GM23248 (cell line): ENCODE results near the gene ZHX3. TPM values are rescaled to one million over a fixed set of nuclear protein-coding genes. Genes with fewer than 3 reads are reported as not detected.
A peak's percentile ranks its signal among the peaks of the same experiment; 100 is the strongest.

Experiments
- DNase-seq: peaks from one replicate; pipeline ENCODE4 v3.0.0-alpha.2; 2015
- H2AFZ ChIP-seq: fragments of 200-600 bp; sonication (generic); 2 replicates; pipeline ENCODE4 v1.6.1; 2016; ENCODE audit warnings: antibody characterized with exemption
- H3F3A ChIP-seq: fragments of 200-600 bp; sonication (generic); 2 replicates; pipeline ENCODE4 v1.6.1; 2016; ENCODE audit warnings: mild to moderate bottlenecking, antibody characterized with exemption, mixed run types; ENCODE audit not compliant: insufficient read depth
- H3K27ac ChIP-seq: fragments of 200-600 bp; sonication (generic); 2 replicates; pipeline ENCODE4 v1.5.1; 2016; ENCODE audit warnings: mild to moderate bottlenecking
- H3K27me3 ChIP-seq: fragments of 200-600 bp; sonication (generic); replicated peaks from 2 replicates; pipeline ENCODE4 v1.6.1; 2016; ENCODE audit warnings: mild to moderate bottlenecking; ENCODE audit not compliant: insufficient read depth
- H3K36me3 ChIP-seq: fragments of 200-600 bp; sonication (generic); 2 replicates; pipeline ENCODE4 v1.6.1; 2016; ENCODE audit warnings: low read depth, mild to moderate bottlenecking
- H3K4me1 ChIP-seq: fragments of 200-600 bp; sonication (generic); 2 replicates; pipeline ENCODE4 v1.6.1; 2016; ENCODE audit warnings: mild to moderate bottlenecking; ENCODE audit not compliant: insufficient read depth
- H3K4me2 ChIP-seq: fragments of 200-600 bp; sonication (generic); one replicate; pipeline ENCODE4 v1.6.1; 2016; ENCODE audit warnings: mild to moderate bottlenecking; ENCODE audit not compliant: unreplicated experiment
- H3K4me3 ChIP-seq: fragments of 200-600 bp; sonication (generic); 2 replicates; pipeline ENCODE4 v1.5.1; 2016; ENCODE audit warnings: mild to moderate bottlenecking
- H3K79me2 ChIP-seq: fragments of 200-600 bp; sonication (generic); 2 replicates; pipeline ENCODE4 v1.6.1; 2016; ENCODE audit warnings: mild to moderate bottlenecking; ENCODE audit not compliant: insufficient read depth
- H3K9ac ChIP-seq: fragments of 200-600 bp; sonication (generic); 2 replicates; pipeline ENCODE4 v1.6.1; 2016; ENCODE audit warnings: mild to moderate bottlenecking
- H3K9me2 ChIP-seq: fragments of 200-600 bp; sonication (generic); 2 replicates; pipeline ENCODE4 v1.6.1; 2016; ENCODE audit warnings: mixed run types, mild to moderate bottlenecking, moderate library complexity; ENCODE audit not compliant: insufficient read depth
- H3K9me3 ChIP-seq: fragments of 200-600 bp; sonication (generic); one replicate; pipeline ENCODE4 v1.6.1; 2017; ENCODE audit warnings: low read depth
- H4K20me1 ChIP-seq: fragments of 200-600 bp; sonication (generic); 2 replicates; pipeline ENCODE4 v1.6.0; 2016; ENCODE audit not compliant: insufficient read depth
- EZH2 ChIP-seq: fragments of 200-600 bp; sonication (generic); IDR thresholded peaks from 2 replicates; pipeline ENCODE4 v1.6.1; 2018; ENCODE audit warnings: antibody characterized with exemption, mild to moderate bottlenecking; ENCODE audit not compliant: insufficient read depth, poor library complexity, severe bottlenecking
- EZH2phosphoT487 ChIP-seq: fragments of 200-600 bp; sonication (generic); IDR thresholded peaks from 2 replicates; pipeline ENCODE4 v1.6.1; 2018; ENCODE audit warnings: antibody characterized with exemption, moderate library complexity, mild to moderate bottlenecking, low read depth; ENCODE audit not compliant: insufficient read depth
- WGBS, 2 experiments: methylation state at CpG; one replicate each; pipeline ENCODE4 v1.1.6; 2015 to 2017; ENCODE audit warnings: low lambda C conversion rate in 2 of 2, low coverage in 1 of 2; ENCODE audit errors: missing lambda C conversion rate in 2 of 2; 5-methylcytosine and 5-hydroxymethylcytosine counted together
- in situ Hi-C: fragments of 300-500 bp; cut with MboI; formaldehyde crosslinking; loops from 2 replicates; pipeline ENCODE4 v1.15.0; 2020
- polyA plus RNA-seq: library from polyadenylated mRNA; unstranded; fragments of >200 nt; fragmentation: Nextera tagmentation; extraction: Ambion mirVana; gene quantifications from 2 replicates; pipeline ENCODE4 v1.2.1, GENCODE V29; 2016
- total RNA-seq: library from RNA; depleted of rRNA; stranded (reverse); fragments of >200 nt; shearing (Covaris generic); gene quantifications from 2 replicates; pipeline ENCODE4 v1.2.3, GENCODE V29; 2014

ZHX3 gene
- total and polyA plus RNA-seq, 2 experiments from 2014 or later, result 9.8 to 38.5 TPM

DNA sequence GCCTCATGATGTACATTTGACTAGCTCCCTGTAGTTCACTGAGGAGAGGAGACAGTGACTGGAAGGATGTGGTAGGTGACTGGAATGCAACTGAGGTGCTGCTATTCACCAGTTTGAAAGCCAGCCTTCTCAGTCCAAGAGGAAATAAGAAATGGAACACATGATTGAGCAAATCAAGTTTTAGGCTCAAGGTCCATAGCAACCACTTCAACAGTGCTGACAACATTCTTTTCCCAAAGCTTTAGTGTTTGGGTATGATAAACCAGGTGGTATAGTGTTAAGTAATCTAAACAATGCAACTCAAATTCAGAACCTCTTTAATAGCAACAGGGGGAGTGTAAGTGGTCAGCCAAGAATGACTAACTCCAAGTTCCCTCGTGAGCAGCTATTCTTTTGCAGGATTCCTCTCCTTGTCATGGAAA lies 9.2 kb downstream of the ZHX3 start:
- 0 to 4% methylated on average over 1 of the region's 1 CpG for WGBS, 2 experiments
- Histone ChIP-seq H3K27ac (peak overlapping the region; percentile 89), H4K20me1 (peaks cover 13% of the 10 kb centered on the region; the same call in 1 of the 2 replicates), H3K79me2 (peaks cover 100% of the 10 kb centered on the region), H3K4me3 (0 out of 2 replicates have a peak overlapping the region, but pooled peaks have one; percentile 11), H3K4me2 (peak overlapping the region; percentile 27), H3K9me2 (0 out of 2 replicates have a peak, but pooled peaks cover 5% of the 10 kb centered on the region), H2AFZ (no peak overlapping the region), H3K9me3 (no peaks in the 10 kb centered on the region), H3F3A (peaks cover 45% of the 10 kb centered on the region), H3K9ac (peak overlapping the region; percentile 66), H3K4me1 (peaks cover 35% of the 10 kb centered on the region), H3K27me3 (no peaks in the 10 kb centered on the region), H3K36me3 (no peaks in the 10 kb centered on the region; the same call in 1 of the 2 replicates)
- TF ChIP-seq EZH2phosphoT487, result no peak
- TF ChIP-seq EZH2, result no peak
- DNase-seq, result peak; percentile 86
- in situ Hi-C loops, result no loop called here

DNA sequence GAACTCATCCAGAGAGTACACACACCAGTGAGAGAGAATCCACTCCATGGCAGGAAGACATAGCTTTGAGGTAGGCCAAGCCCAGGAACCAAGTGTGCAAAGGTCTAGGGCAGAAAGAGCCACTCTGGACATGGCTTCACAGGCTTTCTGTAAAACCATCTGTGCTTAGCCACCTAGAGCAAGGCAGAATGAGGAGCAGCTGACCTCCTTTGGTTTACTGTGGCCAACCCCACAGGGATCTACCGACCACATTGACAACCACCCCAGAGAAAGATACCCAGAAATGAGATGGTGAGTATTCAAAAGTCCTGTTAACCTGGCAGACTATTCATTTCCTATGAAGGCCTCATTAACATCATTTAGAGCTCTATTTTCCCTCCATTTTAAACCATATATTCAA lies 10.5 kb downstream of the ZHX3 start:
- peaks cover 45% of the 10 kb centered on the region for H3F3A ChIP-seq
- 0 out of 2 replicates have a peak, but pooled peaks cover 5% of the 10 kb centered on the region for H3K9me2 ChIP-seq
- no peaks in the 10 kb centered on the region for H3K9me3 ChIP-seq
- no peak overlapping the region for H2AFZ ChIP-seq
- TF ChIP-seq EZH2phosphoT487 (no peak), EZH2 (no peak)
- WGBS, 2 experiments, result 94 to 100% methylated on average over 1 of the region's 1 CpG
- in situ Hi-C loops, result no loop called here
- H3K36me3 ChIP-seq, result no peaks in the 10 kb centered on the region; the same call in 1 of the 2 replicates
- H3K27ac ChIP-seq, result peak overlapping the region; percentile 89
- no peak overlapping the region for H3K4me2 ChIP-seq
- no peak overlapping the region for H3K4me3 ChIP-seq
- no peak for DNase-seq
- H3K4me1 ChIP-seq, result peaks cover 35% of the 10 kb centered on the region
- H3K79me2 ChIP-seq, result peaks cover 100% of the 10 kb centered on the region
- H3K9ac ChIP-seq, result no peak overlapping the region
- H3K27me3 ChIP-seq, result no peaks in the 10 kb centered on the region
- H4K20me1 ChIP-seq, result peaks cover 13% of the 10 kb centered on the region; the same call in 1 of the 2 replicates

DNA sequence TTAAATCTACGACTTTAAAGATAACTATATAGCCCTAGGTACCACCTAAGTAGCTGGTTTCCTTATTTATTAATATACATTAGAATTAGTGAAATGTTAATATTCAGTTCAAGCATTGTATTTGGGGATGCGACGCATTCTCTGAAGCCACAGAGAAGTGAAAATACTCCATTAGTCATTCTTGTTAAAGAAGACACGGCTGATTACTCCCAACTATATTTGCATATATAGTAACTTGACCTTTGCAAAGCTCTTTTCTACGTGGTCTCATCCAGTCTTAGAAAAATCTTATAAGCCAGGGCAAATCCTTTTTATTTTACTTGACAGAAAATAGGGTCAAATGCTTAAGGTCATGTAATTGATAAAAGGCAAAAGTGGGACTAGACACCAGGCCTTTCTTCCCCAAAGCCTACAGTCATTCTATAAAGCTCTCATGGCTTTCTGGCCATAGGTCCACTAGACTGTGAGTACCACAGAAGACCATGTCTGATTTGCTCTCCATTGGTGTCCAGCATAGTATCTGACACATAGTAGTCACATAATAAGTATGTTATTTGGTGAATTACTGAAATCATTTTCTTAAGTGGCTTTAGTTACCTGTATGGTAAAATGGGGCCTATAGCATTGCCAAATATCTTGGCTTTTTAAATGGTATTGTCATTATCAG lies 11.3 kb downstream of the ZHX3 start:
- in situ Hi-C loops, result no loop called here

DNA sequence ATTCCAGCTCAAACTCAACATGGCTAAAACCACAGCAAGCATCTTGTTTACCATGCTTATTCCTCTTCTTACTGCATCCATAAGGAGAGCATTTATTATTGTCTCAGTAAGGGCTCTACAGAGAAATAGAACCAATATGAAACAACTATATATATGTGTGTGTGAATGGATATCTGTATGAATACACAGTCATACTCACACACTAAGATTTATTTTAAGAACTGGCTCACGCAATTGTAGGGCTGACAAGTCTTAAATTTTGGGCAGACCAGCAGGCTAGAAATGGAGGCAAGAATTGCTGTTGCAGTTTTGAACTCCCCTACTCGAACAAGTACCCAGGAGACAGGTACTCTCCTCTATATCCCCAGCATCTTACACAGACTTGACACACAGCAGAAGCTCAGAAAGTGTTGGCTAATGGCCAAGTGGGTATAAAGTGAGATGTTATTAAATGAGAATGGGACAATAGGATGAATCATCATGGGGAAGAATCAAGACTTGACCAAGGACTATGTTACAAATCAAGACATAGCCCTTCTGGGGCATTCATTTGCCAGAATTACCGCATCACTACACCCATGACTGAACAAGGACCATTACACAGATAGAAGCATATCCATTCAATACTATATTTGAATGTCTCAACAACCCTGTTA lies 13.0 kb downstream of the ZHX3 start:
- Histone ChIP-seq H3K9ac (no peak overlapping the region), H3K4me1 (peaks cover 35% of the 10 kb centered on the region), H3K27ac (no peak overlapping the region), H2AFZ (no peak overlapping the region), H3K27me3 (no peaks in the 10 kb centered on the region), H3K4me2 (no peak overlapping the region), H3K9me3 (no peaks in the 10 kb centered on the region), H3K9me2 (no peaks in the 10 kb centered on the region), H3K4me3 (no peak overlapping the region), H3K79me2 (peaks cover 98% of the 10 kb centered on the region), H3F3A (peaks cover 49% of the 10 kb centered on the region), H3K36me3 (no peaks in the 10 kb centered on the region), H4K20me1 (peaks cover 13% of the 10 kb centered on the region; the same call in 1 of the 2 replicates)
- DNase-seq, result no peak
- 98% methylated on average over 3 of the region's 3 CpGs for WGBS, 2 experiments
- in situ Hi-C loops, result no loop called here
- no peak for TF ChIP-seq EZH2
- TF ChIP-seq EZH2phosphoT487, result no peak

More for the DNA sequence above, 11.3 kb downstream of the ZHX3 start:
- no peak overlapping the region for H3K27ac ChIP-seq
- TF ChIP-seq EZH2phosphoT487 (no peak), EZH2 (no peak)
- H3K79me2 ChIP-seq, result peaks cover 98% of the 10 kb centered on the region
- H3K9me3 ChIP-seq, result no peaks in the 10 kb centered on the region
- DNase-seq, result no peak
- peaks cover 13% of the 10 kb centered on the region; the same call in 1 of the 2 replicates for H4K20me1 ChIP-seq
- WGBS, 2 experiments, result 95 to 98% methylated on average over 5 of the region's 5 CpGs
- H2AFZ ChIP-seq, result no peak overlapping the region
- no peaks in the 10 kb centered on the region for H3K27me3 ChIP-seq
- H3K4me1 ChIP-seq, result peaks cover 35% of the 10 kb centered on the region
- no peak overlapping the region for H3K4me3 ChIP-seq
- no peak overlapping the region for H3K4me2 ChIP-seq
- peaks cover 45% of the 10 kb centered on the region for H3F3A ChIP-seq
- no peaks in the 10 kb centered on the region for H3K36me3 ChIP-seq
- no peak overlapping the region for H3K9ac ChIP-seq
- no peaks in the 10 kb centered on the region for H3K9me2 ChIP-seq
